Measurements from ENCODE around the gene SUCLG2. TPM values are rescaled to one million over a fixed set of nuclear protein-coding genes. Genes with fewer than 3 reads are reported as not detected.

Gene SUCLG2
- total RNA-seq, 1 donor from 2014 or later, result 33.2 TPM

- no peak for DNase-seq
These were observed 156.7 kb downstream of the SUCLG2 start for GRCh38 chr3:67497746-67498145.

- DNase-seq, result peak; percentile 84
These were observed 158.7 kb downstream of the SUCLG2 start for GRCh38 chr3:67495751-67496150.

- no peak for DNase-seq
These were observed 160.6 kb downstream of the SUCLG2 start for GRCh38 chr3:67493808-67494207.

- DNase-seq, result no peak
These were observed 163.8 kb downstream of the SUCLG2 start for GRCh38 chr3:67490658-67491057.

GRCh38 chr3:67489816-67490215, 164.6 kb downstream of the SUCLG2 start:
- DNase-seq, result no peak

GRCh38 chr3:67487564-67488114, 166.8 kb downstream of the SUCLG2 start:
- DNase-seq, result no peak

GRCh38 chr3:67486883-67487282, 167.5 kb downstream of the SUCLG2 start:
- DNase-seq, result no peak

- DNase-seq, result peak; percentile 8
These were observed 170.3 kb downstream of the SUCLG2 start for GRCh38 chr3:67484085-67484484.

- no peak for DNase-seq
These were observed 173.3 kb downstream of the SUCLG2 start for GRCh38 chr3:67481126-67481525.

GRCh38 chr3:67478423-67478822, 176.0 kb downstream of the SUCLG2 start:
- DNase-seq, result no peak

- no peak for DNase-seq
These were observed 180.1 kb downstream of the SUCLG2 start for GRCh38 chr3:67474311-67474710.

- DNase-seq, result no peak
These were observed 181.7 kb downstream of the SUCLG2 start for GRCh38 chr3:67472674-67473201.

GRCh38 chr3:67470207-67470606, 184.2 kb downstream of the SUCLG2 start:
- no peak for DNase-seq

- no peak for DNase-seq
These were observed 185.9 kb downstream of the SUCLG2 start for GRCh38 chr3:67468511-67468910.

- DNase-seq, result no peak
These were observed 190.8 kb downstream of the SUCLG2 start for GRCh38 chr3:67463656-67464055.

GRCh38 chr3:67462187-67462586, 192.2 kb downstream of the SUCLG2 start:
- no peak for DNase-seq

GRCh38 chr3:67461667-67462142, 192.7 kb downstream of the SUCLG2 start:
- DNase-seq, result peak; percentile 60

- DNase-seq, result no peak
These were observed 193.4 kb downstream of the SUCLG2 start for GRCh38 chr3:67460841-67461510.

- DNase-seq, result no peak
These were observed 194.6 kb downstream of the SUCLG2 start for GRCh38 chr3:67459796-67460195.

GRCh38 chr3:67458896-67459530, 195.4 kb downstream of the SUCLG2 start:
- DNase-seq, result no peak

GRCh38 chr3:67458408-67458807, 196.0 kb downstream of the SUCLG2 start:
- DNase-seq, result peak; percentile 53

GRCh38 chr3:67453628-67454027, 200.8 kb downstream of the SUCLG2 start:
- DNase-seq, result no peak

GRCh38 chr3:67450153-67450552, 204.3 kb downstream of the SUCLG2 start:
- DNase-seq, result no peak

- no peak for DNase-seq
These were observed 207.0 kb downstream of the SUCLG2 start for GRCh38 chr3:67447393-67447792.

All from dermis blood vessel endothelial cell (primary cell).